ENCODE data around the gene RAP1GAP2. TPM values are rescaled to one million over a fixed set of nuclear protein-coding genes. Genes with fewer than 3 reads are reported as not detected.

Gene RAP1GAP2
- total RNA-seq, 2 experiments from 2014 or later, result 0.81 to 0.86 TPM

DNA sequence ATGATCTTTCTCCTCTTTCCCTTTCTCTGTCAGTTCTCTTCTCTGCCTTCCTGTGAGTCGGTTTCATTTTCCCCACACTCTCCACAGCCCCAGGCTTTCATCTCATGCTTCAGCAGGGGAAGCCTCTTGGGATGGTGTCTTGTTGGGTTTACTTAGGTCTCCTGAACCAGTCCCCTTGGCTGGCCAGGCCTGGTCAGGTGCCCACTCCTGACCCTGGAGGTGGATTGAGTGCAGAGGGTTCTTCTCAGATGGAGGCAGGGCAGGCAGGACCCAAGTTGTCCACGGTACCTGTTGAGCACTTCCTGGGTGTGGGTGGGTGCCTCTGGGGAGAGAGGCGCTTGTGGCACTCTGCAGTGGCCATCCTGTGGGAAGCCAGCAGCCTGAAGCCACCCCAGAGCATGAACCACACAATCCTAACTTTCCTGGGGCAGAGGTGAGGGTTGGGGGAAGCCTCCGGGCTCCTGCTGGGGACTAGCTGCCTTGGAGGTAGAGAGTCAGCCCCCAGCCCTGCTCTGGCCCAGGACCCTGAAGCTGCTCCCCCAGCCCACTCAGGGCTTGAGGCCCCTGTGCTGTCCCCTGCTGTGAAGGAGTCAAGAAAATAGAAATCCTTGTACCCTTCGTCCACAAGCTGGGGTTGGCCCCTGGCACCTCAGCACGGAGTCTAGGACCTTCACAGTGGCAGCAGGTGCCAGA lies 2.0 kb upstream of the RAP1GAP2 start:
- intact Hi-C loops (cut with micrococcal nuclease), result no loop called here
- peaks cover 68% of the 10 kb centered on the region for H3K4me1 Mint-ChIP-seq (ENCODE audit: low read depth)
- no peaks in the 10 kb centered on the region for H3K36me3 Mint-ChIP-seq (ENCODE audit: low read depth)
- CTCF ChIA-PET, result interaction anchor here (0.5 to 1.0 kb wide), 3 partner anchors 41 to 741 kb away, joined by 3 to 4 read pairs (median 3); no protein-coding TSS in a partner anchor
- peaks cover 16% of the 10 kb centered on the region for H3K27me3 Mint-ChIP-seq (ENCODE audit: low read depth)
- peak overlapping the region; percentile 3 for H3K4me3 Mint-ChIP-seq
- no peaks in the 10 kb centered on the region for H3K9me3 Mint-ChIP-seq
- no peak overlapping the region for H3K27ac Mint-ChIP-seq
- DNase-seq, result peak; percentile 44

DNA sequence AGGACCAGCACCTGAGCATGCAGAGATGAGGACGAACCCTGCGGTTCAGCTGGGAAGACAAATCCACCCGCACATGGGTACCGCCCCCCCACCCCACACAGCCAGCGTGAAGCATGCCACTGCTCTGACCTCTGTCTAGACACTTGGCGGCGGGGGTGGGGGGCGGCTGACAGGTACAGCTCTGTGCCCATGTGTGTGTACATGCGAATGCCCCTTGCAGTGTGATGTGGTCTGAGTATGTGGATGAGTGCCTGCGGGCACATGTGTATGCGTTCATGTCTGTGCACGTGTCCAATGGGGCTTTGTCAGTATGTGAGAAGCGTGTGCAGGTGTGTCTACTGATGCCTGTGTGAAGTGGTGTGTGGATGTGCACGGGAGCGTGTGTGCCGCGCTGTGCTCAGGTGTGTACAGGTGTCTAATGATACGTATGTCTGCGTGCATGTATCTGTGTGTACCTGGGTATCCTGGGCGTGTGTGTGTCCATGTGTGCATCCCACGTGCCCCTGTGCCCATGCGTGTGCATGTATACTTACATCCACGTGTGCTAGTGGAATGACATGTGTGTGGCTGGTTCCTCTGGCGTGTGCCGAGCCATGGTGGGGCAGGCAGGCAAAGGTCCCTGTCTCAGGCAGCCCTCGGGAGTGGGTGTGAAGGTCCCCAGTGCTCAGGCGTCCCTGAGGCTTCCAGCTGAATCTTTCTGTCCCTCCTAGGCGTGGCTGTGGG lies 636 bp upstream of the RAP1GAP2 start:
- Mint-ChIP-seq H3K4me1 (ENCODE audit: low read depth) (peaks cover 68% of the 10 kb centered on the region), H3K27ac (no peak overlapping the region), H3K27me3 (ENCODE audit: low read depth) (peaks cover 16% of the 10 kb centered on the region), H3K36me3 (ENCODE audit: low read depth) (no peaks in the 10 kb centered on the region), H3K9me3 (no peaks in the 10 kb centered on the region), H3K4me3 (peak overlapping the region; percentile 72)
- CTCF ChIA-PET, result interaction anchor here (0.8 to 1.7 kb wide), 3 partner anchors 9 to 40 kb away, joined by 3 to 6 read pairs (median 3); no protein-coding TSS in a partner anchor
- intact Hi-C loops (cut with micrococcal nuclease), result loop anchor here (2.0 kb wide), 1 partner anchor 19 kb away; no protein-coding TSS in a partner anchor
- DNase-seq, result no peak

- Mint-ChIP-seq H3K4me1 (ENCODE audit: low read depth) (peaks cover 57% of the 10 kb centered on the region), H3K27me3 (ENCODE audit: low read depth) (peaks cover 13% of the 10 kb centered on the region), H3K4me3 (no peak overlapping the region), H3K9me3 (no peaks in the 10 kb centered on the region), H3K27ac (no peak overlapping the region), H3K36me3 (ENCODE audit: low read depth) (peaks cover 2% of the 10 kb centered on the region)
- intact Hi-C loops (cut with micrococcal nuclease), result loop anchor here (2.0 kb wide), 1 partner anchor 18 kb away; no protein-coding TSS in a partner anchor
- CTCF ChIA-PET, result interaction anchor here (1.0 kb wide), 1 partner anchor 11 kb away, joined by 3 read pairs; no protein-coding TSS in a partner anchor
- DNase-seq, result no peak
Measured at GRCh38 chr17:2797226-2797625, 988 bp downstream of the RAP1GAP2 start.

- intact Hi-C loops (cut with micrococcal nuclease), result loop anchor here (2.0 kb wide), 1 partner anchor 17 kb away; no protein-coding TSS in a partner anchor
Measured at GRCh38 chr17:2797637-2798036, 1.4 kb downstream of the RAP1GAP2 start.

DNA sequence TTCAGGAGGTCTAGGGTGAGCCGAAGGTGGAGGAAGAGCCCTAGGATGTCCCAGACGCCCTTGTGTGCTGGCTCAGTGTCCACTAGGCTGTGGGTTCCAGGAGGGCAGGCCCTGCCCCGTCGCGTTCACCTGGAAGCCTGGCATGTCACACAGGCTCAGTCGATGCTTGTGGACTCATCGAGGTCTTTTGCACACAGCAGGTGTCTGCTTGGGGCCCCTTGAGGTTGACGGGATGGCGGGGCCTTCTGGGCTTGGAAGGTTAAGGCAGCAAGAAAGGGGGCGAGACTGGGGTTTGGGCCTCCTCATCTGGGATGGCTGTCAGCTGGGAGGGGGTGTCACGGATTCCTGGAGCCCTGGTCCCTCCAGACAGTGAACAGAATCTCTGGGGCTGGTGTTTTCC lies 1.9 kb downstream of the RAP1GAP2 start:
- Mint-ChIP-seq H3K4me1 (ENCODE audit: low read depth) (peaks cover 48% of the 10 kb centered on the region), H3K27ac (no peak overlapping the region), H3K4me3 (no peak overlapping the region), H3K9me3 (no peaks in the 10 kb centered on the region), H3K27me3 (ENCODE audit: low read depth) (peaks cover 13% of the 10 kb centered on the region), H3K36me3 (ENCODE audit: low read depth) (peaks cover 3% of the 10 kb centered on the region)
- no peak for DNase-seq
- CTCF ChIA-PET, result interaction anchor here (1.0 kb wide), 1 partner anchor 12 kb away, joined by 3 read pairs; no protein-coding TSS in a partner anchor
- intact Hi-C loops (cut with micrococcal nuclease), result no loop called here

More at GRCh38 chr17:2797637-2798036, 1.4 kb downstream of the RAP1GAP2 start:
- no peaks in the 10 kb centered on the region for H3K9me3 Mint-ChIP-seq
- peaks cover 2% of the 10 kb centered on the region for H3K36me3 Mint-ChIP-seq (ENCODE audit: low read depth)
- H3K27ac Mint-ChIP-seq, result no peak overlapping the region
- CTCF ChIA-PET, result interaction anchor here (1.0 kb wide), 1 partner anchor 11 kb away, joined by 3 read pairs; no protein-coding TSS in a partner anchor
- no peak for DNase-seq
- no peak overlapping the region for H3K4me3 Mint-ChIP-seq
- peaks cover 53% of the 10 kb centered on the region for H3K4me1 Mint-ChIP-seq (ENCODE audit: low read depth)
- peaks cover 13% of the 10 kb centered on the region for H3K27me3 Mint-ChIP-seq (ENCODE audit: low read depth)

- Mint-ChIP-seq H3K27me3 (ENCODE audit: low read depth) (peaks cover 13% of the 10 kb centered on the region), H3K36me3 (ENCODE audit: low read depth) (peaks cover 3% of the 10 kb centered on the region), H3K4me1 (ENCODE audit: low read depth) (peaks cover 43% of the 10 kb centered on the region), H3K27ac (no peak overlapping the region), H3K9me3 (no peaks in the 10 kb centered on the region), H3K4me3 (no peak overlapping the region)
- intact Hi-C loops (cut with micrococcal nuclease), result no loop called here
- CTCF ChIA-PET, result interaction anchor here (0.5 kb wide), 1 partner anchor 10 kb away, joined by 3 read pairs; no protein-coding TSS in a partner anchor
- DNase-seq, result no peak
Measured at GRCh38 chr17:2798678-2799077, 2.4 kb downstream of the RAP1GAP2 start.

DNA sequence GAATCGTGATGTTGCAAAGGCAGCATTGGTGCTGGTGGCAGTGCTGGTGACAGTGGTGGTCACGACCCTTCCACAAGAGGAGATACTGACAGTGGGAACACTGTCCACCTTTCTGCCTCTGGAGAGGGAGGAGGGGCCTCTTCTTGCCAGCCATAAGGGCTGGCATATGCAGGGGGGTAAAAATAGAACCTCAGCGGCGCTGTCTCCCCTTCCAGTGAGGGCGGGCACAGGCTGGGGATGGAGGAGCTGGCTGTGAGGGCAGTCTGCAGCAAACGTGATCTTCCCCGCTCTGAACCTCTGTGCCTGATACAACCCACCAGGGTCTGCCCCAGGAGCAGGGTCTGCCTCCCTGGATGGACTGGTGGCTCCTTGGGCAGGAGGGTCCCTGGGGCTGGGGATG lies 3.4 kb downstream of the RAP1GAP2 start:
- Mint-ChIP-seq H3K4me1 (ENCODE audit: low read depth) (peaks cover 33% of the 10 kb centered on the region), H3K9me3 (no peaks in the 10 kb centered on the region), H3K4me3 (no peak overlapping the region), H3K27ac (no peak overlapping the region), H3K36me3 (ENCODE audit: low read depth) (peaks cover 3% of the 10 kb centered on the region), H3K27me3 (ENCODE audit: low read depth) (peaks cover 13% of the 10 kb centered on the region)
- intact Hi-C loops (cut with micrococcal nuclease), result no loop called here
- no peak for DNase-seq
- CTCF ChIA-PET, result interaction anchor here (1.2 kb wide), 1 partner anchor 13 kb away, joined by 4 read pairs; no protein-coding TSS in a partner anchor

GRCh38 chr17:2800367-2800766 lies 4.1 kb downstream of the RAP1GAP2 start:
- H3K4me3 Mint-ChIP-seq, result no peak overlapping the region

GRCh38 chr17:2801841-2802240 lies 5.6 kb downstream of the RAP1GAP2 start:
- H3K4me3 Mint-ChIP-seq, result no peak overlapping the region
- DNase-seq, result no peak
- H3K27ac Mint-ChIP-seq, result no peak overlapping the region
- no peaks in the 10 kb centered on the region for H3K9me3 Mint-ChIP-seq
- CTCF ChIA-PET, result interaction anchor here (1.1 to 1.7 kb wide), 2 partner anchors 16 to 23 kb away, joined by 3 to 6 read pairs; no protein-coding TSS in a partner anchor
- intact Hi-C loops (cut with micrococcal nuclease), result no loop called here
- peaks cover 15% of the 10 kb centered on the region for H3K4me1 Mint-ChIP-seq (ENCODE audit: low read depth)
- H3K36me3 Mint-ChIP-seq (ENCODE audit: low read depth), result peaks cover 3% of the 10 kb centered on the region
- peaks cover 5% of the 10 kb centered on the region for H3K27me3 Mint-ChIP-seq (ENCODE audit: low read depth)

More at GRCh38 chr17:2800367-2800766, 4.1 kb downstream of the RAP1GAP2 start:
- H3K27me3 Mint-ChIP-seq (ENCODE audit: low read depth), result peaks cover 13% of the 10 kb centered on the region
- H3K4me1 Mint-ChIP-seq (ENCODE audit: low read depth), result peaks cover 29% of the 10 kb centered on the region
- CTCF ChIA-PET, result interaction anchor here (0.6 to 1.2 kb wide), 2 partner anchors 14 to 36 kb away, joined by 3 to 4 read pairs; no protein-coding TSS in a partner anchor
- intact Hi-C loops (cut with micrococcal nuclease), result no loop called here
- no peak for DNase-seq
- peaks cover 3% of the 10 kb centered on the region for H3K36me3 Mint-ChIP-seq (ENCODE audit: low read depth)
- H3K9me3 Mint-ChIP-seq, result no peaks in the 10 kb centered on the region
- no peak overlapping the region for H3K27ac Mint-ChIP-seq

DNA sequence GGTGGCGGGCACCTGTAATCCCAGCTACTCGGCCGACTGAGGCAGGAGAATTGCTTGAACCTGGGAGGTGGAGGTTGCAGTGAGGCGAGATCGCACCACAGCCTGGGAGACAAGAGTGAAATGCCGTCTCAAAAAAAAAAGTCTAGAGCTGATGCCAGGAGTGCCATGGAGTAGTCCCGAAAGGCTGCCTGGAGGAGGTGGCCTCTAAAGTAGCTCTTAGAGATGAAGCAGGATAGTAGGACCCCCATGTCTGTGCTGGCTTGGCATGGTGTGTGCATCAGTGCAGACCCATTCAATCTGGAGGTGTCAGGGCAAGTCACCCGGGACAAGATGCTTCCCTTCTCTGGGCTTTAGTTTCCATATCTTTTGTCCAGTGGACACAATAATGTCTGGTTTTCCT lies 6.3 kb downstream of the RAP1GAP2 start:
- Mint-ChIP-seq H3K36me3 (ENCODE audit: low read depth) (peaks cover 3% of the 10 kb centered on the region), H3K4me3 (no peak overlapping the region), H3K4me1 (ENCODE audit: low read depth) (peaks cover 7% of the 10 kb centered on the region), H3K9me3 (no peaks in the 10 kb centered on the region), H3K27me3 (ENCODE audit: low read depth) (no peaks in the 10 kb centered on the region), H3K27ac (no peak overlapping the region)
- intact Hi-C loops (cut with micrococcal nuclease), result no loop called here
- CTCF ChIA-PET, result interaction anchor here (1.1 to 1.7 kb wide), 2 partner anchors 16 to 23 kb away, joined by 3 to 6 read pairs; no protein-coding TSS in a partner anchor
- no peak for DNase-seq

GRCh38 chr17:2803386-2803785 lies 7.1 kb downstream of the RAP1GAP2 start:
- Mint-ChIP-seq H3K36me3 (ENCODE audit: low read depth) (peaks cover 3% of the 10 kb centered on the region), H3K9me3 (no peaks in the 10 kb centered on the region), H3K4me1 (ENCODE audit: low read depth) (no peaks in the 10 kb centered on the region), H3K27ac (no peak overlapping the region), H3K4me3 (no peak overlapping the region), H3K27me3 (ENCODE audit: low read depth) (no peaks in the 10 kb centered on the region)
- intact Hi-C loops (cut with micrococcal nuclease), result no loop called here
- DNase-seq, result no peak
- CTCF ChIA-PET, result no interaction called here

DNA sequence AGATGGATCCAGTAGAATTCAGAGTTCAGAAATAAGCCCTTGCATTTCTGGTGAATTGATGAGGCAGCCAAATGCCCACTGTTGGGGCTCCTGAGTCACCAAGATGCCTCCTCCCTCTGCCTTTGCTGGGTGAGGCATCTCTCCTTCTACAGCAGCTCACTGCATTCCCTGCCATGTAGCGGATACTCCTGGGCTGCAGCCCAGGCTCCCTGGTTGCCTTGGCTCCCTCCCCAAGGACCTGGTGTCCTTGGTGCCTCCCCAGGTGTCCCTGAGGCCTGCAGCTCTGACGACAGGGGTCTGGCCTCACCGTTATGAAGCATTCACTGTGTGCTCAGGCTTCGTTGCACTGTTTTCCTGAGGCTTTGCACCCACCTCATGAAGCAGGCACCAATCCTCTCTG lies 7.7 kb downstream of the RAP1GAP2 start:
- Mint-ChIP-seq H3K4me1 (ENCODE audit: low read depth) (no peaks in the 10 kb centered on the region), H3K27ac (no peak overlapping the region), H3K9me3 (no peaks in the 10 kb centered on the region), H3K4me3 (no peak overlapping the region), H3K27me3 (ENCODE audit: low read depth) (no peaks in the 10 kb centered on the region), H3K36me3 (ENCODE audit: low read depth) (peaks cover 3% of the 10 kb centered on the region)
- DNase-seq, result no peak
- intact Hi-C loops (cut with micrococcal nuclease), result no loop called here
- CTCF ChIA-PET, result no interaction called here
